Spinal cord (tissue), 10 donors: Measurements from ENCODE around the gene LAMB1. TPM values are rescaled to one million over a fixed set of nuclear protein-coding genes. Genes with fewer than 3 reads are reported as not detected.

Experiments used
- DNase-seq, 6 donors: peaks; one replicate each; pipeline versions ENCODE4 v3.0.0 to v3.0.0-alpha.2; 2013 to 2015; ENCODE audit warnings: low spot score in 6 of 6, low read depth in 4 of 6
- H3K27ac ChIP-seq: one replicate; pipeline ENCODE4 v1.5.1; 2013; ENCODE audit warnings: low read depth, low read length, control low read depth
- H3K27me3 ChIP-seq: one replicate; pipeline ENCODE4 v1.6.1; 2013; ENCODE audit warnings: low read length; ENCODE audit not compliant: control insufficient read depth, insufficient read depth
- H3K36me3 ChIP-seq: one replicate; pipeline ENCODE4 v1.6.1; 2013; ENCODE audit warnings: low read length; ENCODE audit not compliant: control insufficient read depth, insufficient read depth
- H3K4me1 ChIP-seq: one replicate; pipeline ENCODE4 v1.6.1; 2013; ENCODE audit warnings: low read length; ENCODE audit not compliant: control insufficient read depth, insufficient read depth
- H3K4me3 ChIP-seq: one replicate; pipeline ENCODE4 v1.5.1; 2013; ENCODE audit warnings: low read depth, low read length, control low read depth
- H3K9me3 ChIP-seq: one replicate; pipeline ENCODE4 v1.6.1; 2013; ENCODE audit warnings: low read length; ENCODE audit not compliant: control insufficient read depth, insufficient read depth
- WGBS: methylation state at CpG from one replicate; pipeline ENCODE4 v1.1.5; 2013; ENCODE audit warnings: missing lambda C conversion rate; ENCODE audit not compliant: insufficient coverage; 5-methylcytosine and 5-hydroxymethylcytosine counted together
- polyA plus RNA-seq, 2 donors: library from polyadenylated mRNA; unstranded; fragments of 120-200 nt; gene quantifications; one replicate each; pipeline ENCODE4 v1.2.1, GENCODE V29; 2013; ENCODE audit not compliant: insufficient read length in 2 of 2
- total RNA-seq, 2 donors: library from RNA; depleted of rRNA in 1 of 2; stranded (reverse); fragments of 120-200 nt in 1 of 2; fragments of >200 nt in 1 of 2; gene quantifications; one replicate each; pipeline versions ENCODE4 v1.2.3 to v1.2.4, GENCODE V29; 2013 to 2014
- donor health status: healthy.

The LAMB1 gene
- total and polyA plus RNA-seq, 4 donors = 84.4 to 312 (median 179) TPM

- whole genome bisulfite sequencing = 50% methylated on average over 2 of the region's 8 CpGs
- no peak overlapping the region for H3K27ac ChIP-seq
- no peaks in the 10 kb centered on the region for H3K27me3 ChIP-seq
- H3K9me3 ChIP-seq = no peaks in the 10 kb centered on the region
- no peaks in the 10 kb centered on the region for H3K4me1 ChIP-seq
- no peaks in the 10 kb centered on the region for H3K36me3 ChIP-seq
- no peak for DNase-seq
- H3K4me3 ChIP-seq = no peak overlapping the region
These were observed 9.8 kb upstream of the LAMB1 start for GRCh38 chr7:108012499-108013430.

- peak overlapping the region; percentile 16 for H3K27ac ChIP-seq
- H3K27me3 ChIP-seq = peaks cover 3% of the 10 kb centered on the region
These were observed 7.4 kb upstream of the LAMB1 start for GRCh38 chr7:108010377-108010776.

GRCh38 chr7:108009873-108010272, 6.9 kb upstream of the LAMB1 start:
- no peaks in the 10 kb centered on the region for H3K4me1 ChIP-seq
- no peaks in the 10 kb centered on the region for H3K9me3 ChIP-seq
- H3K36me3 ChIP-seq = no peaks in the 10 kb centered on the region
- H3K27me3 ChIP-seq = peaks cover 8% of the 10 kb centered on the region
- H3K27ac ChIP-seq = no peak overlapping the region
- H3K4me3 ChIP-seq = no peak overlapping the region
- no CpG with 5 or more reads among the region's 4 CpGs for WGBS
- DNase-seq = no peak

More at GRCh38 chr7:108010377-108010776, 7.4 kb upstream of the LAMB1 start:
- Histone ChIP-seq H3K36me3 (no peaks in the 10 kb centered on the region), H3K4me3 (no peak overlapping the region), H3K9me3 (no peaks in the 10 kb centered on the region), H3K4me1 (no peaks in the 10 kb centered on the region)
- no CpG with 5 or more reads among the region's 1 CpG for WGBS
- no peak for DNase-seq

GRCh38 chr7:108008827-108009226, 5.9 kb upstream of the LAMB1 start:
- Histone ChIP-seq H3K36me3 (no peaks in the 10 kb centered on the region), H3K27ac (no peak overlapping the region), H3K27me3 (peaks cover 18% of the 10 kb centered on the region), H3K4me3 (no peak overlapping the region), H3K9me3 (no peaks in the 10 kb centered on the region), H3K4me1 (peaks cover 7% of the 10 kb centered on the region)
- DNase-seq = no peak

DNA sequence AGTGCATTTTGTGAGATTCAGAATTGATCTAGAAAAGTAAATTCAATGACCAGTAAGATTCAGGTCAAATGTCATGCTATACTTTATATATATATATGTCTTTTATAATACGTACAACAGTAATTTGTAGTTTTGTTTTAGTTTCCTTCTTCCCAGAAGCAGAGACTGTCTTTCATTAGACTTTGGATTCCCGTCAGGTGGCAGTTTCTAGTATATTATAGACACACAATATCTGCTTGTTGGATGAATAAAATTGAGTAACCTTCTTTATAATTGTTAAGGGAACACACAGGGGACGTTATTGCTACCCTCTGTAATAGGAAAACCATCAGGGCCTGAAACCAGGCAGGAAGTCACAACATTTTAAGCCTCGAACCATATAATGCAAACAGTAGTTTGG, 5.3 kb upstream of the LAMB1 start:
- H3K4me3 ChIP-seq = no peak overlapping the region
- H3K36me3 ChIP-seq = no peaks in the 10 kb centered on the region
- peaks cover 13% of the 10 kb centered on the region for H3K4me1 ChIP-seq
- H3K9me3 ChIP-seq = no peaks in the 10 kb centered on the region
- no peak for DNase-seq
- H3K27ac ChIP-seq = no peak overlapping the region
- H3K27me3 ChIP-seq = peaks cover 24% of the 10 kb centered on the region
- no CpG with 5 or more reads among the region's 4 CpGs for WGBS

GRCh38 chr7:108007762-108008161, 4.8 kb upstream of the LAMB1 start:
- DNase-seq = peak in 1 of 6 donors; percentile 54
- Histone ChIP-seq H3K9me3 (no peaks in the 10 kb centered on the region), H3K27me3 (peaks cover 25% of the 10 kb centered on the region), H3K27ac (no peak overlapping the region), H3K36me3 (no peaks in the 10 kb centered on the region), H3K4me3 (no peak overlapping the region), H3K4me1 (peaks cover 17% of the 10 kb centered on the region)
- no CpG with 5 or more reads among the region's 3 CpGs for WGBS

GRCh38 chr7:108007261-108007660, 4.3 kb upstream of the LAMB1 start:
- 50% methylated on average over 1 of the region's 3 CpGs for WGBS

DNA sequence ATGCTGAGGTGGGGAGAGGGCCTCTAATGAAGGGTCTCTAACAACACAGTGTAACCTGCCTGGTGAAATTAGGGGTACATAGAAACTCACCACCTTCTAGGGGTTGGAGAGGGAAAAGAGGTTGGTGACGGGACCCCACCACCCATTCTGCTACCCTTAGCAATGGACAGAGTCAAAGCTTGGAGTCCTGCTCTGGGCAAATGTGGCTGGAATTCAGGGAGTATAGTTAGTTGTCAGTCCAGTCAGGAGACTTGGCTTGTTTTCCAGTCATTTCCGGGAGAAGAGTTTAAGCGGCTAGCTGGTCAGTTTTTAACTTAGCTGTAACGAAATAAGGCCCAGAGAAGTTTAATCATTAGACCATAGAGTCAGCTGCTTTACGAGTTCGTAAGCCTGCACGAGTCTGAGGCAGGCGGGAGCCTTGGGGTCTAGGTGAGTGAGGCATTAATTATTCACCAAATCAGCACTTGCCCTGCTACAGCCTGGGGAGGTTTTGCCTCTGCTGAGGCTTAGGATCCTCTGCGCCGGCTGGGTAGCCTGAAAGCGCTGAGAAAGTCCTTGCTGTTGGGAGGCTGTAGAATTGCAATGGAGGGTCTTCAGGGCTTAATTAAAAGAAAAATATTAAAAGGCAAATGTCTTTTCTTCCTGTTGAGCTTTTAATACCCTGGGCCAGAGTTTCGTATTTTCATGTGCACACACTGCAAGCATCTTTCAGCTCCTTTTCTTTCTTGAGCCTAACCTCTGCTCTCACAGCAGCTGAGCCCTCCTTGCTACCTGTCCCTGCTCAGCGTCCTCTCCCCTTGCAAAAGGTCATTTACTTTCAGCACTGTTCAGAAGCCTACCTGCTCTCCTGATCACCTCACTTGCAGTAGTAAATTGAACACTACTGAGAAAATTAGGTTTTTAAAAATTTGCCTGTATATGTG, 1.5 kb upstream of the LAMB1 start:
- H3K9me3 ChIP-seq = no peaks in the 10 kb centered on the region
- no peak overlapping the region for H3K4me3 ChIP-seq
- H3K36me3 ChIP-seq = no peaks in the 10 kb centered on the region
- H3K27me3 ChIP-seq = peaks cover 45% of the 10 kb centered on the region
- peak in 1 of 6 donors; percentile 19 for DNase-seq
- no peak overlapping the region for H3K27ac ChIP-seq
- 18% methylated on average over 5 of the region's 13 CpGs for WGBS
- peaks cover 36% of the 10 kb centered on the region for H3K4me1 ChIP-seq

More at GRCh38 chr7:108007261-108007660, 4.3 kb upstream of the LAMB1 start:
- H3K9me3 ChIP-seq = no peaks in the 10 kb centered on the region
- H3K27me3 ChIP-seq = peaks cover 26% of the 10 kb centered on the region
- H3K36me3 ChIP-seq = no peaks in the 10 kb centered on the region
- DNase-seq = no peak
- H3K4me3 ChIP-seq = no peak overlapping the region
- peaks cover 22% of the 10 kb centered on the region for H3K4me1 ChIP-seq
- peak overlapping the region; percentile 6 for H3K27ac ChIP-seq

DNA sequence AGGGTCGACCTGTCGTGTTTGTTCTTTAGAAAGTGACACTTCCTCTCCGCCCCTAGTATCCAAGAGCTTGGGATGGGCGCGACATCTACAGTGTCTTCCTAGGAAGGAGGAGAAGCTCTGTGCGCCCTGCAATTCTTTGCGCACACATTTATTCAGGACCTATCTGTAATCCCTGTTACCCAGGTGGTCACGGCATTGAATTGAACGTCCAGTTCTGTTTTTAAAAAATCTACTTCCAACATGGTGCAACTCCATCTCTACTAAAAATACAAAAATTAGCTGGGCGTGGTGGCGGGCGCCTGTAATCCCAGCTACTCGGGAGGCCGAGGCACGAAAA, 606 bp upstream of the LAMB1 start:
- WGBS = 20% methylated on average over 12 of the region's 15 CpGs
- Histone ChIP-seq H3K27ac (peak overlapping the region; percentile 84), H3K27me3 (peaks cover 45% of the 10 kb centered on the region)

More for the DNA sequence above, 606 bp upstream of the LAMB1 start:
- Histone ChIP-seq H3K4me3 (peak overlapping the region; percentile 79), H3K36me3 (no peaks in the 10 kb centered on the region), H3K9me3 (no peaks in the 10 kb centered on the region), H3K4me1 (peaks cover 36% of the 10 kb centered on the region)
- DNase-seq = no peak
